Testis (tissue), 2 donors: Measurements from ENCODE around the gene CPM.

Source experiments
- CTCF ChIP-seq, 3 experiments: fragments of 450-650 bp in 2 of 3; fragments of 200-600 bp in 1 of 3; sonication (generic) in 1 of 3; IDR thresholded peaks; one replicate each; pipeline ENCODE4 v1.5.1; 2016 to 2019; ENCODE audit warnings: antibody characterized with exemption in 3 of 3, mild to moderate bottlenecking in 2 of 3, moderate library complexity in 1 of 3
- POLR2A ChIP-seq: fragments of 450-650 bp; IDR thresholded peaks from one replicate; pipeline ENCODE4 v1.6.1; 2017; ENCODE audit warnings: antibody characterized with exemption, mild to moderate bottlenecking, moderate library complexity

GRCh38 chr12:68825569-68826217 lies 107.3 kb downstream of the CPM start:
- TF ChIP-seq CTCF (IDR thresholded peaks at IDR 0.05) (no peak), POLR2A (no peak)
